Measurements from ENCODE around the gene DOCK1. TPM values are rescaled to one million over a fixed set of nuclear protein-coding genes. Genes with fewer than 3 reads are reported as not detected.

DOCK1 gene
- total RNA-seq, 4 donors from 2014 or later = 50.8 to 59.0 (median 53.6) TPM

DNA sequence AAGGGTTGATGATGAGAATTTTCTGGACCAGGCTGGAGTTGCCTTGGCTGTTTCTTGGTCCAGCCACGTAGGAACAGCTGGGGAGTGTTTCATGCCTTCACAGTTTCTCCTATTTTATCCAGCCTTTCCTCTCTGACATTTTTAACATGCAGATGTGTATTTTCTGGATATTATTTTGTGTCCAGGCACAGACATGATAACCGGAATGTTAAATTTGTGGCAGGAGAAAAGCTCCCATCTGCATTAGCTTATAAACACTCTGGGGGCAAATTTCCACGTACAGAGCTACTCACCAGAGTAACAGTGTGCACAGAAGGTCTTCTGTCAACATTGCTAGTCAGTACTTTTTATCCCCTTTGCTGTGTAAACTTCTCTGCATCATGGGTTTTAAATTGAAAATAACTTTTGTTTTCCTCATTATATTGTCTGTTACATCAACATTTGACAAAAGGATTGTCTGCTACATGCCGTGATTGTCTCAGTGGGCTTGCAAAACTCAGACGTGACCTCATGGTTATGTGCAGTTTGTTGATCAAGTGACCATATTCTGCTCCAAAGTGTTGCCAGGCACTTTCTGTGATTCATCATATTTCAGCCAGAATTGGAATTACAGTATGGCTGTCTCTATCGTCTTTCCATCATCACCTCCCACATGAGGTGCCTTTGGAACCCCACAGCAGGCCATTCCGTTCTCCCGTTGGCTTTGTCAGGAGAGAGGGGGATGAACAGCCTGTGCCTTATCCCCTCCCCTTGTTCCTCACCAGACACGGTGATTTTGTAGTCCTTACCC lies 249.8 kb downstream of the DOCK1 start:
- no peaks in the 10 kb centered on the region for H3K9me3 ChIP-seq
- peaks cover 0 to 4% of the 10 kb centered on the region in 2 donors for H3K36me3 ChIP-seq
- H3K4me1 ChIP-seq = peaks cover 2 to 22% (median 3%) of the 10 kb centered on the region in 3 donors
- no peak overlapping the region for H3K27ac ChIP-seq
- WGBS, 2 donors (ENCODE audit: low coverage in 1 of 2) = 51 to 61% methylated on average over 4 to 9 of the region's 9 CpGs
- H3K4me3 ChIP-seq = no peak overlapping the region
- peak; percentile 55 for ATAC-seq
- TF ChIP-seq, protein P1, sequence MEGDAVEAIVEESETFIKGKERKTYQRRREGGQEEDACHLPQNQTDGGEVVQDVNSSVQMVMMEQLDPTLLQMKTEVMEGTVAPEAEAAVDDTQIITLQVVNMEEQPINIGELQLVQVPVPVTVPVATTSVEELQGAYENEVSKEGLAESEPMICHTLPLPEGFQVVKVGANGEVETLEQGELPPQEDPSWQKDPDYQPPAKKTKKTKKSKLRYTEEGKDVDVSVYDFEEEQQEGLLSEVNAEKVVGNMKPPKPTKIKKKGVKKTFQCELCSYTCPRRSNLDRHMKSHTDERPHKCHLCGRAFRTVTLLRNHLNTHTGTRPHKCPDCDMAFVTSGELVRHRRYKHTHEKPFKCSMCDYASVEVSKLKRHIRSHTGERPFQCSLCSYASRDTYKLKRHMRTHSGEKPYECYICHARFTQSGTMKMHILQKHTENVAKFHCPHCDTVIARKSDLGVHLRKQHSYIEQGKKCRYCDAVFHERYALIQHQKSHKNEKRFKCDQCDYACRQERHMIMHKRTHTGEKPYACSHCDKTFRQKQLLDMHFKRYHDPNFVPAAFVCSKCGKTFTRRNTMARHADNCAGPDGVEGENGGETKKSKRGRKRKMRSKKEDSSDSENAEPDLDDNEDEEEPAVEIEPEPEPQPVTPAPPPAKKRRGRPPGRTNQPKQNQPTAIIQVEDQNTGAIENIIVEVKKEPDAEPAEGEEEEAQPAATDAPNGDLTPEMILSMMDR (IDR thresholded peaks at IDR 0.05) = no peak
- TF ChIP-seq POLR2AphosphoS5 (IDR thresholded peaks at IDR 0.05) (no peak), POLR2A (IDR thresholded peaks at IDR 0.05) (no peak), EP300 (IDR thresholded peaks at IDR 0.05) (no peak)
- H3K27me3 ChIP-seq = no peaks in the 10 kb centered on the region

DNA sequence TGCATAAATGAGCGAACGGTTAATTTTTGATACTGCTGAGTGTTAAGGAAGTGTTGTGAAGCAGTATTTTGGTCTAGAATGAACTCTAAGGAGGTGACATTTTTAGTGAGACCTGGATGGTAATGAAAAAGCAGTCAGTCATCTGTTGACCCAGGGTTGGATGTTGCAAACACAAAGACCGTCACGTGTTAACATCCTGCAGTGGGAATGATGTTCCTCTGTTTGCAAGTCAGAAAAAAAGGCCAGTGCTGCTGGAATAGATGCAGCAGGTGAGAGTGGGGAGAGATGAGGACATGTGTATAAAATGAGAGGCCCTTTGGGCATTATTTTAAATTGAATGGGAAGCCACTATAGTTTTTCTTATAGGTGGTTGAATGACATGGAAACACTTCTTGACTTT lies 251.9 kb downstream of the DOCK1 start:
- H3K9me3 ChIP-seq = no peaks in the 10 kb centered on the region
- H3K4me3 ChIP-seq = no peak overlapping the region
- no peaks in the 10 kb centered on the region for H3K36me3 ChIP-seq
- H3K27me3 ChIP-seq = no peaks in the 10 kb centered on the region
- TF ChIP-seq POLR2AphosphoS5 (IDR thresholded peaks at IDR 0.05) (no peak), EP300 (IDR thresholded peaks at IDR 0.05) (no peak), POLR2A (IDR thresholded peaks at IDR 0.05) (no peak)
- TF ChIP-seq, protein P1 (IDR thresholded peaks at IDR 0.05) = no peak
- no peak overlapping the region for H3K27ac ChIP-seq
- WGBS, 2 donors (ENCODE audit: low coverage in 1 of 2) = 81 to 86% methylated on average over 4 of the region's 4 CpGs
- no peak for ATAC-seq
- peaks cover 2 to 22% (median 3%) of the 10 kb centered on the region in 3 donors for H3K4me1 ChIP-seq

DNA sequence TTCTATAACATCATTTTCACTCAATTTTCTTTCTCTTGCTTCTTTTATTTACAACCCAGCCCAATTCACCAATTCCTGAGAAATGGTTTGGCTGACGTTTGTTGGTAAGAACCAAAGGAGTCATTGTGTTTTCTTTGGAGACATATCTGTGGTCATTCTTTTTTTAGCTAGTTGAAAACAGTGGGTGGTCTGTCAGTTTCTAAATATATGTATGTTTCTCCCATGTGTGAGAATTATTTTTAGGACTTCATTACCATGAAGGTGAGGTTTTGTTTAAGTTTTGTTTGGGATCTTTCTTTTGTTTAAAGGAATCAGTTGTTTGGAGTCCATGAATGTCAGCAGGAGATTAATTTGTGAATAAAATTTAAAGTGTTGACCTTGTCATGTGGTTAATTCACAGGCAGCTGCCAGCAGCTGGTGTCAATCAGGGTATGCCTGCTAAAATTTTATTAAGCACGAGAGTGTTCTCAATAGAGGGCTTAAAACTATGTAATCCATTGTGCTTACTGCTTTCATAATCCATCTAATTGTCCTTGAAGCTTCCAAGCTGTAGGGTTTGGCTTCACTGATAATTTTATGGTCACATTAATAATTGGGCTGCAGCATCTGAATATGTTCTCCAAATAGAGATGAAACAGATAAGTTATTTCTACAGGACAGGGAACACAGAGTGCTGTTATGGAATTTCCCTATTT lies 252.4 kb downstream of the DOCK1 start:
- H3K9me3 ChIP-seq = no peaks in the 10 kb centered on the region
- H3K4me3 ChIP-seq = no peak overlapping the region
- WGBS, 2 donors (ENCODE audit: low coverage in 1 of 2) = 11 to 37% methylated on average over 2 of the region's 2 CpGs
- no peak for ATAC-seq
- H3K27me3 ChIP-seq = no peaks in the 10 kb centered on the region
- peaks cover 2 to 22% (median 3%) of the 10 kb centered on the region in 3 donors for H3K4me1 ChIP-seq
- TF ChIP-seq, protein P1 (IDR thresholded peaks at IDR 0.05) = no peak
- TF ChIP-seq POLR2AphosphoS5 (IDR thresholded peaks at IDR 0.05) (no peak), EP300 (IDR thresholded peaks at IDR 0.05) (no peak), POLR2A (IDR thresholded peaks at IDR 0.05) (no peak)
- H3K27ac ChIP-seq = no peak overlapping the region
- H3K36me3 ChIP-seq = no peaks in the 10 kb centered on the region

DNA sequence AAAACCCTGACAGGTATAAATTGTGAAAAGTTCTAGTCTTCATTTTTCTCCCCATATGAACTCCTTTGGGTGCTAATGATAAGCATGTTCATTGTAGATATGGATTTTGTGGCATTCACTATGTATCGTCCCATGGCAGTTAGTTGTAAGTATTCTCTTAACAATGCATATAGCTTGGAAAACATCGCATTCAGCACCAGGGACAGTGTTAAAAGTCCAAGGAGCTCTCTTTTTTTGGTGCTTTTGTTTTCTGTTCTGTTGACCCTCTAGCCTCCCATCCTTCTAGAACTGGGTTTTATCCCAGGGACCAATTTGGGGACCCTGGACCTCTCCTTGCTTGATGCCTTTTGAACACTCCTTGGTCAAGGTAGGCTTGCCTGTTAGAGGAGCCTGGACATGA lies 253.4 kb downstream of the DOCK1 start:
- Histone ChIP-seq H3K36me3 (no peaks in the 10 kb centered on the region), H3K9me3 (no peaks in the 10 kb centered on the region), H3K4me3 (no peak overlapping the region), H3K27me3 (no peaks in the 10 kb centered on the region), H3K4me1 (peaks cover 2 to 27% (median 3%) of the 10 kb centered on the region in 3 donors), H3K27ac (no peak overlapping the region)
- WGBS, 2 donors (ENCODE audit: low coverage in 1 of 2) = 89 to 94% methylated on average over 1 to 2 of the region's 2 CpGs
- TF ChIP-seq POLR2A (IDR thresholded peaks at IDR 0.05) = no peak
- no peak for ATAC-seq

DNA sequence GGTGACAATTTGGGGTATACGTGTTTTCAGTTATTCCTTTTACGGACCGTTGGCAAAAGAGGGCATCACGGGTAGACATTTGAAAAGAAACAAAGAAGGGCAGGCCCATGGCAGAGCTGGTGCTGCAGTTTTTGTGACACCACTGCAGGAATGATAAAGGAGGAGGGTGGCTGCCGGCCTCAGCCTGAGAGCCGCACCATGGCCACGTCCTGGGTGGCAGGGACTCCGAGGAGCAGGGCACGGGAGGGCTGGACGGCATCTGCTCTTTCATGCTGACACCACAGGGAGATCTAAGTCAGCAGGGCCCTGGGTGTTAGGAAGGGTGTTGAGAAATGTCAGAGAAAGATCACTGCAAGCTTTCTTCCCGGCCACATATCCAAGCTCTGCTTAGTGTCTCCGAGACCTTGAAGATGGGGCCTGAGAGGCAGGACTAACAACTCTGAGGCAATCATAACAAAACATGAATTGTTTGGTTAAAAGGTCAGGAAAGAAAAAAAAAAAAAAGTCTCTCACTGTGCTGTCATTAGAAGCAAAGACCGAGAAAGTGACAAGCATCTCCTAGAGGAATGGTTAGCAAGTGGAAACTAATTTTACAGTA lies 254.5 kb downstream of the DOCK1 start:
- H3K9me3 ChIP-seq = no peaks in the 10 kb centered on the region
- no peak for ATAC-seq
- WGBS, 2 donors (ENCODE audit: low coverage in 1 of 2) = 90 to 95% methylated on average over 6 to 9 of the region's 13 CpGs
- TF ChIP-seq, protein P1 (IDR thresholded peaks at IDR 0.05) = no peak
- TF ChIP-seq EP300 (IDR thresholded peaks at IDR 0.05) (no peak), POLR2A (IDR thresholded peaks at IDR 0.05) (no peak), POLR2AphosphoS5 (IDR thresholded peaks at IDR 0.05) (no peak)
- peaks cover 2 to 27% (median 3%) of the 10 kb centered on the region in 3 donors for H3K4me1 ChIP-seq
- no peak overlapping the region for H3K4me3 ChIP-seq
- H3K27me3 ChIP-seq = no peaks in the 10 kb centered on the region
- no peak overlapping the region for H3K27ac ChIP-seq
- H3K36me3 ChIP-seq = no peaks in the 10 kb centered on the region
